GM12873 (cell line): Measurements from ENCODE around the gene DPP10.

Experiments
- TF ChIP-seq, protein P1 (sequence below): IDR thresholded peaks from 2 replicates; pipeline ENCODE4 v1.5.1; 2012; ENCODE audit warnings: low read depth, mild to moderate bottlenecking, moderate library complexity, low read length, control low read depth; ENCODE audit not compliant: insufficient read depth; ENCODE audit errors: missing control alignments

Gene DPP10

DNA sequence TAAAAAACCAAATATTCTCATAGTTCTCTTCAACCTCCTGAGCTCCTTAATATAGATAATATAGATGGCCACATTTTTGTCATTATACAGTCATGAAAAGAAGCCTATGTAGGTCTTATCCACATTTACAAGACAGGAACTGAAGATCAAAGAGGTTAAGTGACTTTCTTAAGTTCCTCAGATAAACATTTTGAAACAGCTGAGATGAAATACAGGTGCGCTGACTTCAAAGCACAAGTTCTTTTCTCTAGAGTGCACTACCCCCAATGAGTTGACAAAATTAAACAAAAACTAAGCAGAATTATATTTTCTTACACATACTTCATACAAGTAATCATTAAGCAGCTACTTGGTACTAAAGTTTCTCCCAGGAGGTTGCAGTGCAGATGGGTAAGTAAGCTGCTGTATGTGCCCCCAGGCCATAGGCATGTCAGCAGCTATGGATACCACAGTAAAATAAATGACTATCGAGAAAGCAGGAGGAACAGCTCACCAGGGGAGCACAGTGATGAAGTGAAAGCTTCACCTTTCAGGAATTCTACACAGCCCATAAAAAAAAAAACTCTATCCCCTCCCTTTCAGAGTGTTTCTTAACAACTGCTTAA lies 199.8 kb downstream of the DPP10 start:
- TF ChIP-seq, protein P1, sequence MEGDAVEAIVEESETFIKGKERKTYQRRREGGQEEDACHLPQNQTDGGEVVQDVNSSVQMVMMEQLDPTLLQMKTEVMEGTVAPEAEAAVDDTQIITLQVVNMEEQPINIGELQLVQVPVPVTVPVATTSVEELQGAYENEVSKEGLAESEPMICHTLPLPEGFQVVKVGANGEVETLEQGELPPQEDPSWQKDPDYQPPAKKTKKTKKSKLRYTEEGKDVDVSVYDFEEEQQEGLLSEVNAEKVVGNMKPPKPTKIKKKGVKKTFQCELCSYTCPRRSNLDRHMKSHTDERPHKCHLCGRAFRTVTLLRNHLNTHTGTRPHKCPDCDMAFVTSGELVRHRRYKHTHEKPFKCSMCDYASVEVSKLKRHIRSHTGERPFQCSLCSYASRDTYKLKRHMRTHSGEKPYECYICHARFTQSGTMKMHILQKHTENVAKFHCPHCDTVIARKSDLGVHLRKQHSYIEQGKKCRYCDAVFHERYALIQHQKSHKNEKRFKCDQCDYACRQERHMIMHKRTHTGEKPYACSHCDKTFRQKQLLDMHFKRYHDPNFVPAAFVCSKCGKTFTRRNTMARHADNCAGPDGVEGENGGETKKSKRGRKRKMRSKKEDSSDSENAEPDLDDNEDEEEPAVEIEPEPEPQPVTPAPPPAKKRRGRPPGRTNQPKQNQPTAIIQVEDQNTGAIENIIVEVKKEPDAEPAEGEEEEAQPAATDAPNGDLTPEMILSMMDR = no peak

DNA sequence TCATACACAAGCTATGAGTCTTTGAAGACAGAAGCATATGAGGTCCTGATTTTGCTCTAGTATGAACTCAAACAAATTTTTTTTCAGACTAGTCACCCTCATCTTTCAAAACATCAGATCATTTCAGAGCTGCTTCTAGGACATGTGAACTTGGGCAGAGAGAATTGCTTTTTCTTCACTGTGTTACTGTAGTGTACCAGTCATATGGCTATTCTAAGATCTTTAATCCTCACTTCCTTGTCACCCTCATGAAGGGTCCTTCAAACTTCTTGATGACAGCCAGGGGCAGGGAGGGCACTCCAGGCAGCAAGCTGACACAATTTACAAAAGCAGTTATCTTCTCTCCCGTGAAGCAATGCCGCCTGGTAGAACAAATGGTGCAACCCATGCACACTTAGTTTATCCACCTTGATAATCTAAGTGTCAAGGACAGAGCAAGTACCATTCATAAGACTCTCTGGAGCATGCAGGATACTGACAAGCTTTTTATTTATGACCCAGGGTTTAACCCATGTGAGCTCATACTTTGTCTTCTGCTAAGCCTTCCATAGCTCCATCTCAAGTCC lies 200.6 kb downstream of the DPP10 start:
- TF ChIP-seq, protein P1 = no peak

DNA sequence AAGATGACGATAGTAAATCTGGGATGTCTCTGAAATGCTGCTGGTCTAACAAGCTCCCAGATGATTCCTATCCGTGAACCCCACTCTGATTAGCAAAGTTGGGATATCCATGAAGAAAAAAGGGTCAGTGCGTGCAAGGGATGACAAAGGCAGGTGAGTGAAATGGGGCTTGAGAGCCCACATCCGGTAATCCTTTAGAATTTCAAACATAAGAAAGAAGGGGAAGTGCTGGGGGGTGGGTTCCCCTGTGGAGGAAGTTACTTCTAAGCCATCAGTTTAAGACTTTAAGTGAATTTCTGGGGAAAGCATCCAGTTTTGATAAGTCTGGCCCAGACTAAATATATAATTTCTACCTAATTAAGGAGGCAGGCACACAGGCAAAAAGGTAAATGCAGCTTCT lies 209.5 kb downstream of the DPP10 start:
- TF ChIP-seq, protein P1 = no peak

DNA sequence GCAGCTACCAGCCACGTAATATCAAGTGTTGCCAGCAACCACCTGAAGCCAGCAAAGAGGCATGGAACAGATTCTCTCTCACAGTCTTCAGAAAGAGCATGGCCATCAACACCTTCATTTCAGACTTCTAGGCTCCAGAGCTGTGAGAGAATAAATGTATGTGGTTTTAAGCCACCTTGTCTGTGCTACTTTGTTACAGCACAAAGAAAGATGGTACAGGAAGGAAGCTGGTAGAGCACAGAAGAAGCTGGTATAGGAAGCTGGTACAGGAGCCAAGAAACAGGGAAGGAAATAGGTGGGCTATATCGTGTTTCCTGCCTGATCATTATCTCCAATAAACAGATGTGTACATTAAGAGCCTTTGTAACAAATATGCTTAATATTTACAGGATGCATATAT lies 217.4 kb downstream of the DPP10 start:
- TF ChIP-seq, protein P1 = no peak

DNA sequence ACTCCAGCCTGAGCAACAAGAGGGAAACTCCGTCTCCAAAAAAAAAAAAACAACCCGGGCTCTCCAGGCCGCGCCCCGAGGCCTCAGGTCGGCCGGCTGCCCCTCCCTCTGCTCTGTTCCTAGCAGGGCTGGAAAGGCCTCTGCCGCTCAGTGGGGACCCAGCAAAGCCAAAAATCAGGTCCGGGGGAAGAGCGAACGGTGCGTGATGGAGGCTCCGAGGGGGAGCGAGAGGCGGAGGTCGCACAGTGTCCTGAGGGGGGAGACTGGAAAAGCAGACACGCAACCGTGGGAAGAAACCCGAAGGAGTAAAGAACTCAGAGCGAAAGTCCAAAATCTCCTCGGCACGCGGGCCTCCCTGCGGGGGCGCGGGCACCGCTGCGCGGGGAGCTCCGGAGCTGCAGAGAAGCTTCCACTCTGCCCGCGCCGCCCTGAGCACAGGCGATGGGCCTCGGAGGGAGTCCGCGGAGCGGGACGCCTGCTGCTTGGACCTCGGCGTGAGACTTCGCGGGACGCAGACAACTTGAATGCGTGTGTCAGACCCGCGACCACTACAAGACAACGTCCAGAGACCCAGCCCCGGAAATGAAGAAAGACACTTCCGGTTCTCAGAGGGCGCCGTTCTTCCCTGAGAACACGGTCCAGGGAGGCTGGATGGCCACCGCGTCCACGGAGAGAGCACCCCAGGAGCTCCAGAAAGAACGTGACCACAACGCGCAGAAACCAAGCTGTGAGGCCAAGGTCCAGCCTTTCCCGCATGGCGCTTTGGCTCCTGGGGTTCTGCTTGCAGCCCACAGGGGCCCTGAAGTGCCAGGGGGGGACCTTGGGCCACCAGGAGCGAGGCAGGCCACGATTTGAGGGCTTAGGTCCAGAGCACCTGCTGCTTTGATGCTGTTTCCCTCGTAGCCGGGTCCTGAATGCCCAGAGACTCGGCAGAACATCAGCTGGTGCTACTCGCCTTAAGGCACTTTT lies 219.8 kb downstream of the DPP10 start:
- TF ChIP-seq, protein P1 = no peak

DNA sequence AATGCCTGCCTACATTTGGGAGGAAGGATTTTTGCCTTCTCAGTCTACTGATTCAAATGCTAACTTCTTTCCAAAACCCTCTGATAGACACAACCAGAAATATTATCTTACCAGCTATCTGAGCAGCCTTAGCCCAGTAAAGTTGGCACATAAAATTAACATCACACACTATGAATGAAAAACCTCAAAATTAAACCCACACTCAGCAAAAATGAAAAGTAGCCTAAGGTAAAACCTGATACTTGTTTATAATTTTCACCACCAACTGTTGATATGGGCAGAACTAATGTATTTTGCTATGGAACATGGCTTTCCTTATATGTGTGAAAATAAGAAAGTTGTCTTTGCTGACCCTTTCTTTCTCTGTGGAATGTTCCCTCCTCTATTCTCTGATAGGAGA lies 226.0 kb downstream of the DPP10 start:
- TF ChIP-seq, protein P1 = no peak

DNA sequence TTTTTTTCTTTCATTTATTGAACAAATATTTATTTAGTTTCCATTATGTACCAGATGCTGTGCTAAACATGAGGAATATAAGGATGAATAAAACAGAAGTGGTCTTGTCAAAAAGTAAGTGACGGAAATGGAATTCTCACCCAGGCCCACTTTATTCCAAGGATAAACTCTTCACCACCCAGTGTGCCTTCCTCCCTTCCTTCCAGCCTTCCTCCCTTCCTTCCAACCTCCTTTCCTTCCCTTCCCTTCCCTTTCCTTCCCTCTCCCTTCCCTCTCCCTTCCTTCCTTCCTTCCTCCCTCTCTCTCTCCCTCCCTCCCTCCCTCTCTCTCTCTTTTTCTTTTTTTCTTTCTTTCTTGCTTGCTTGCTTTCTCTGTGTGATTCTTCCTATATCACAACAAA lies 240.8 kb downstream of the DPP10 start:
- TF ChIP-seq, protein P1 = no peak
